ENCODE results near the gene PDX1.

PDX1 gene

GRCh38 chr13:27928353-27928804, 8.6 kb downstream of the PDX1 start:
- no peak for DNase-seq (ENCODE audit: low spot score)

DNA sequence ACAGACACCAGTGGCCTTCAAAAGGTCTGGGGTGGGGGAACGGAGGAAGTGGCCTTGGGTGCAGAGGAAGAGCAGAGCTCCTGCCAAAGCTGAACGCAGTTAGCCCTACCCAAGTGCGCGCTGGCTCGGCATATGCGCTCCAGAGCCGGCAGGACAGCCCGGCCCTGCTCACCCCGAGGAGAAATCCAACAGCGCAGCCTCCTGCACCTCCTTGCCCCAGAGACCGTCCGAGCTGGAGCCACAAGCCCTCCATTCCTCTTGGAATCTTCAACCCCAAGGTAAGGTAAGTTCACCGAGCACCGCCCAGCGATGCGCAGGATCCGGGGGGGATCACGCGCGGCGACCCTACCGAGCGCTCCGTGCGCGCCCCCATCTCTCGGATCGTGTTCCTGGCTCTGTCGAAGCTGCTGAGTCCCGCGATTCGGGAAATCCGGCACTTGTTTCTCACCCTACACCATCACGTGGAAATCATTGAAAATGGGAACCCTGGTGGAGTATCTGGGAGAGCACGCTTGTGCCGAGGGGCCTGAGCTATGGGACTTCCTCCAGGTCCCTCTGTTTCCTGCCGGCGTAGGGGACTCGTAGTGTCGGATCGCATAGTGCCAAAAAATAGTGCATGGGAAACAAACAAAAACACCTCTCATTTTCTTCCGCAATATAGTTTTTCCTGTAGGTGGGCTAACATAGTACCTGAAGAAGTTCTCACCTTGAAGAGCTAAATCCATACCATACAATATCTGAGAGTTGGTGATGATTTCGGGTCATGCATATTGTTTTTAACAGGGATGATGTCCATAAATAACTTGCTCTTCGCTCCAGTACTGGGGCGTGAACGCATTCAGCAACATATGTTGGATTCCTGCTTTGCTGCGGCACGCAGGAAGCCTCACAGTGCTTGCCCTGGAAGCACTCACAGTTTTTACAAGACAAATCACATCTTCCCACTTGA, 9.3 kb downstream of the PDX1 start:
- no peak overlapping the region for H2BK12ac ChIP-seq (ENCODE audit: low read length)
- H3K4me1 ChIP-seq (ENCODE audit: control insufficient read depth in 2 of 2, insufficient read depth in 1 of 2, low read depth in 1 of 2, low read length in 2 of 2): no peaks in the 10 kb centered on the region
- H3K9ac ChIP-seq (ENCODE audit: low read depth, low read length, poor library complexity): no peak overlapping the region
- no peak overlapping the region for H4K8ac ChIP-seq (ENCODE audit: low read depth, low read length)
- H4K91ac ChIP-seq (ENCODE audit: low read depth, low read length, poor library complexity): no peak overlapping the region
- H3K27ac ChIP-seq (replicated peaks; ENCODE audit: low read length): no peak overlapping the region
- H2BK120ac ChIP-seq (ENCODE audit: low read depth, low read length): no peak overlapping the region
- WGBS, 2 donors (ENCODE audit: extremely low coverage in 2 of 2, insufficient read length in 2 of 2, insufficient replicate concordance in 1 of 2): no CpG with 5 or more reads among the region's 48 CpGs
- H2AFZ ChIP-seq (ENCODE audit: low read length): no peak overlapping the region
- H3K4me2 ChIP-seq (ENCODE audit: insufficient read depth, low read length, poor library complexity, severe bottlenecking): no peak overlapping the region
- no peaks in the 10 kb centered on the region for H3K79me1 ChIP-seq (ENCODE audit: low read depth, low read length)
- H3K14ac ChIP-seq (ENCODE audit: low read length): peak overlapping the region; percentile 72
- H3K23ac ChIP-seq (ENCODE audit: low read depth, low read length, poor library complexity): peak overlapping the region; percentile 13
- H3K27me3 ChIP-seq (ENCODE audit: control insufficient read depth in 3 of 3, insufficient read depth in 3 of 3, low read depth in 1 of 3, low read length in 3 of 3): peaks cover 49 to 81% (median 77%) of the 10 kb centered on the region in 3 experiments
- H3K36me3 ChIP-seq (replicated peaks in 1 of 2; ENCODE audit: control insufficient read depth in 2 of 2, insufficient read depth in 2 of 2, low read length in 2 of 2): no peaks in the 10 kb centered on the region
- H2BK15ac ChIP-seq (ENCODE audit: low read length): no peak overlapping the region
- H2BK5ac ChIP-seq (ENCODE audit: low read length): no peak overlapping the region
- no peaks in the 10 kb centered on the region for H3K9me3 ChIP-seq (replicated peaks in 1 of 2; ENCODE audit: control insufficient read depth in 2 of 2, insufficient read depth in 1 of 2, low read depth in 1 of 2, low read length in 2 of 2)
- H3K18ac ChIP-seq (ENCODE audit: low read length): no peak overlapping the region
- no peak for DNase-seq (ENCODE audit: low spot score)
- peak overlapping the region in 1 of 2 donors; percentile 8 for H3K4me3 ChIP-seq (ENCODE audit: low read length in 2 of 2)
- no peak overlapping the region for H3K4ac ChIP-seq (ENCODE audit: low read length)
- no peak overlapping the region for H2AK5ac ChIP-seq (ENCODE audit: low read depth, low read length)

More at GRCh38 chr13:27928353-27928804, 8.6 kb downstream of the PDX1 start:
- H3K79me1 ChIP-seq (ENCODE audit: low read depth, low read length): no peaks in the 10 kb centered on the region
- WGBS, 2 donors (ENCODE audit: extremely low coverage in 2 of 2, insufficient read length in 2 of 2, insufficient replicate concordance in 1 of 2): no CpG with 5 or more reads among the region's 26 CpGs
- peak overlapping the region; percentile 43 for H3K14ac ChIP-seq (ENCODE audit: low read length)
- H3K18ac ChIP-seq (ENCODE audit: low read length): peak overlapping the region; percentile 17
- H3K27me3 ChIP-seq (ENCODE audit: control insufficient read depth in 3 of 3, insufficient read depth in 3 of 3, low read depth in 1 of 3, low read length in 3 of 3): peaks cover 54 to 88% (median 81%) of the 10 kb centered on the region in 3 experiments
- H3K4ac ChIP-seq (ENCODE audit: low read length): no peak overlapping the region
- no peak overlapping the region for H2BK15ac ChIP-seq (ENCODE audit: low read length)
- H3K23ac ChIP-seq (ENCODE audit: low read depth, low read length, poor library complexity): no peak overlapping the region
- H3K27ac ChIP-seq (replicated peaks; ENCODE audit: low read length): no peak overlapping the region
- no peak overlapping the region for H3K9ac ChIP-seq (ENCODE audit: low read depth, low read length, poor library complexity)
- H3K4me1 ChIP-seq (ENCODE audit: control insufficient read depth in 2 of 2, insufficient read depth in 1 of 2, low read depth in 1 of 2, low read length in 2 of 2): no peaks in the 10 kb centered on the region
- no peaks in the 10 kb centered on the region for H3K9me3 ChIP-seq (replicated peaks in 1 of 2; ENCODE audit: control insufficient read depth in 2 of 2, insufficient read depth in 1 of 2, low read depth in 1 of 2, low read length in 2 of 2)
- H4K8ac ChIP-seq (ENCODE audit: low read depth, low read length): no peak overlapping the region
- no peak overlapping the region for H2AFZ ChIP-seq (ENCODE audit: low read length)
- no peak overlapping the region for H3K4me2 ChIP-seq (ENCODE audit: insufficient read depth, low read length, poor library complexity, severe bottlenecking)
- H4K91ac ChIP-seq (ENCODE audit: low read depth, low read length, poor library complexity): no peak overlapping the region
- H2BK5ac ChIP-seq (ENCODE audit: low read length): no peak overlapping the region
- no peak overlapping the region for H3K4me3 ChIP-seq (ENCODE audit: low read length in 2 of 2)
- H3K36me3 ChIP-seq (replicated peaks in 1 of 2; ENCODE audit: control insufficient read depth in 2 of 2, insufficient read depth in 2 of 2, low read length in 2 of 2): no peaks in the 10 kb centered on the region
- H2AK5ac ChIP-seq (ENCODE audit: low read depth, low read length): peak overlapping the region; percentile 34
- H2BK120ac ChIP-seq (ENCODE audit: low read depth, low read length): no peak overlapping the region
- H2BK12ac ChIP-seq (ENCODE audit: low read length): no peak overlapping the region

- no peaks in the 10 kb centered on the region for H3K36me3 ChIP-seq (replicated peaks in 1 of 2; ENCODE audit: control insufficient read depth in 2 of 2, insufficient read depth in 2 of 2, low read length in 2 of 2)
- no peak overlapping the region for H4K8ac ChIP-seq (ENCODE audit: low read depth, low read length)
- DNase-seq (ENCODE audit: low spot score): no peak
- H3K23ac ChIP-seq (ENCODE audit: low read depth, low read length, poor library complexity): no peak overlapping the region
- peaks cover 41 to 74% (median 69%) of the 10 kb centered on the region in 3 experiments for H3K27me3 ChIP-seq (ENCODE audit: control insufficient read depth in 3 of 3, insufficient read depth in 3 of 3, low read depth in 1 of 3, low read length in 3 of 3)
- no peak overlapping the region for H2BK12ac ChIP-seq (ENCODE audit: low read length)
- H2AK5ac ChIP-seq (ENCODE audit: low read depth, low read length): no peak overlapping the region
- no peak overlapping the region for H3K27ac ChIP-seq (replicated peaks; ENCODE audit: low read length)
- no peak overlapping the region for H4K91ac ChIP-seq (ENCODE audit: low read depth, low read length, poor library complexity)
- H3K4me2 ChIP-seq (ENCODE audit: insufficient read depth, low read length, poor library complexity, severe bottlenecking): no peak overlapping the region
- no peaks in the 10 kb centered on the region for H3K79me1 ChIP-seq (ENCODE audit: low read depth, low read length)
- no peak overlapping the region for H3K4me3 ChIP-seq (ENCODE audit: low read length in 2 of 2)
- no peak overlapping the region for H2BK5ac ChIP-seq (ENCODE audit: low read length)
- H2AFZ ChIP-seq (ENCODE audit: low read length): no peak overlapping the region
- H3K4me1 ChIP-seq (ENCODE audit: control insufficient read depth in 2 of 2, insufficient read depth in 1 of 2, low read depth in 1 of 2, low read length in 2 of 2): no peaks in the 10 kb centered on the region
- H3K18ac ChIP-seq (ENCODE audit: low read length): no peak overlapping the region
- no peak overlapping the region for H3K4ac ChIP-seq (ENCODE audit: low read length)
- no peak overlapping the region for H3K9ac ChIP-seq (ENCODE audit: low read depth, low read length, poor library complexity)
- H3K9me3 ChIP-seq (replicated peaks in 1 of 2; ENCODE audit: control insufficient read depth in 2 of 2, insufficient read depth in 1 of 2, low read depth in 1 of 2, low read length in 2 of 2): no peaks in the 10 kb centered on the region
- no peak overlapping the region for H2BK120ac ChIP-seq (ENCODE audit: low read depth, low read length)
- H3K14ac ChIP-seq (ENCODE audit: low read length): no peak overlapping the region
- H2BK15ac ChIP-seq (ENCODE audit: low read length): no peak overlapping the region
Observed at GRCh38 chr13:27929868-27930267, 10.1 kb downstream of the PDX1 start.

DNA sequence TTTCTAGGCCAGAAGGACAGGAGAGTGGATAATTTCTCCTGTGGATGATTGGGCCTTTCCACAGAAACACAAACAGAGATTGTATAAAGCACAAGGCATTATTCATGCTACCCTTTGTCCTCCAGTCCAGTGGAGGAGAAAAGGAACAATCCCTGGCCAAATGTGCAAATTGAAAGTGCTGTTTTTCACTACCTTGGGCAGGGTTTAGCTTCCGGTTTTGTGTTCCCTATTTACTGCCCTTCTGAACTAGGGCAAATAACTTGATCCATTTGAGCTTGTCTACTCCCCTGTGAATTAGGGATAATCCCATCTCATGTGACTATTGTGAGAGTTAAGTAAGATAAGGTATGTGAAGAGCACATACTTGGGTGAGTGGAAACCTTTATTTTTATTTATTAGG, 13.3 kb downstream of the PDX1 start:
- Histone ChIP-seq H2AK5ac (ENCODE audit: low read depth, low read length) (no peak overlapping the region), H4K8ac (ENCODE audit: low read depth, low read length) (no peak overlapping the region), H3K4me3 (ENCODE audit: low read length in 2 of 2) (no peak overlapping the region), H3K27me3 (ENCODE audit: control insufficient read depth in 3 of 3, insufficient read depth in 3 of 3, low read depth in 1 of 3, low read length in 3 of 3) (peaks cover 18 to 41% (median 36%) of the 10 kb centered on the region in 3 experiments), H2BK12ac (ENCODE audit: low read length) (no peak overlapping the region), H3K23ac (ENCODE audit: low read depth, low read length, poor library complexity) (no peak overlapping the region), H2BK5ac (ENCODE audit: low read length) (no peak overlapping the region), H2BK120ac (ENCODE audit: low read depth, low read length) (no peak overlapping the region), H3K4me2 (ENCODE audit: insufficient read depth, low read length, poor library complexity, severe bottlenecking) (no peak overlapping the region), H4K91ac (ENCODE audit: low read depth, low read length, poor library complexity) (no peak overlapping the region), H3K36me3 (replicated peaks in 1 of 2; ENCODE audit: control insufficient read depth in 2 of 2, insufficient read depth in 2 of 2, low read length in 2 of 2) (no peaks in the 10 kb centered on the region), H3K4ac (ENCODE audit: low read length) (no peak overlapping the region), H3K27ac (replicated peaks; ENCODE audit: low read length) (no peak overlapping the region), H3K79me1 (ENCODE audit: low read depth, low read length) (no peaks in the 10 kb centered on the region), H3K14ac (ENCODE audit: low read length) (no peak overlapping the region), H3K4me1 (ENCODE audit: control insufficient read depth in 2 of 2, insufficient read depth in 1 of 2, low read depth in 1 of 2, low read length in 2 of 2) (no peaks in the 10 kb centered on the region), H3K9me3 (replicated peaks in 1 of 2; ENCODE audit: control insufficient read depth in 2 of 2, insufficient read depth in 1 of 2, low read depth in 1 of 2, low read length in 2 of 2) (no peaks in the 10 kb centered on the region), H2BK15ac (ENCODE audit: low read length) (no peak overlapping the region), H2AFZ (ENCODE audit: low read length) (no peak overlapping the region), H3K18ac (ENCODE audit: low read length) (no peak overlapping the region), H3K9ac (ENCODE audit: low read depth, low read length, poor library complexity) (no peak overlapping the region)
- no CpG with 5 or more reads among the region's 1 CpG for WGBS, 2 donors (ENCODE audit: extremely low coverage in 2 of 2, insufficient read length in 2 of 2, insufficient replicate concordance in 1 of 2)
- DNase-seq (ENCODE audit: low spot score): no peak
